HG03439 (cell line): ENCODE data around the gene GJA10.

Experiments
- ATAC-seq: cut with Tn5 transposase; IDR thresholded peaks from one replicate; pipeline ENCODE4 v1.9.1; 2021; ENCODE audit warnings: mild to moderate bottlenecking, moderate library complexity; ENCODE audit not compliant: unreplicated experiment

The GJA10 gene

DNA sequence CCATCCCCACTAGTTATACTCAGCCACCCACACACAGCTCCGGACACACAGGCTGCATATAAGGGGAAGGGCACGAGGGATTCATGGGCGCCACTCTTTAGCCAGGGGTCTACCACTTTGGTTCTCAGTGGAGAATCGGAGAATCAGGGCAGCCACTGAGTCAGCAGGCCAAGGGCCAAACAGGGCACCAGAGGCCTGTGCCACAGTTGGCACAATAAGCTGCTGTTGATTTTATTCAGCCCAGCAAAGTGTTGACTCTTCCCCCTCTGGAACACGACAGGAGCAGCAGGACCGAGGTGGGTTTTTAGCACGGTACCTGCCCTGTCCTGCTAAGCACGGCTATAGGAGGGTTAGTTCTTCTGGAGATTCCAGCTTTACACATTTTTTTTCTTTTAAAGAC lies 48.3 kb downstream of the GJA10 start:
- no peak for ATAC-seq

DNA sequence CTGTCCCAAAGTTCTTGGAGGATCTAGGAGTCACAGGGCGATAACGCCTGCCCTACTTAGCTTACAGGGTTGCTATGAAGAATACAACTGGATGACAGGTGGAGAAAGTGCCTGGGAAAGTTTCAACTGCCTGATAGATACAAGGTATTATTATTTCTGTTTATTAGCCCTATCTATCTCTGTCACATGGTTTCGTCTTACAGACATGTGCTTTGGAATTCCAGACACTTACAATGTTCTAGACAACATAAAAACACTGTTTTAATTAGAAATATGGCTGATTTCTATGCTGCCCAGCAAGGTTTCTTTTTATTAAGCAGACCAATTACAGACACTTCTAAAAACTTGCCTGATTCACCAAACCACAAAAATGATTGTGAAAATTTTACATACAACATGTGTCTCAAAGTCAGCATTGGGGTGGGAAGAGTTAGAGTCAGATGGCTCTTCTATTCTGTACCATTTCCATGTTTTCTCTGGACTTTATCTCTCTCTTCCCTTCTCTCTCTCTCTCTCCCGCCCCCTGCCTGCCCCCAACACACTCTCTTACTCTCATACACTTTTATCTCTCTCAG lies 50.0 kb downstream of the GJA10 start:
- no peak for ATAC-seq

DNA sequence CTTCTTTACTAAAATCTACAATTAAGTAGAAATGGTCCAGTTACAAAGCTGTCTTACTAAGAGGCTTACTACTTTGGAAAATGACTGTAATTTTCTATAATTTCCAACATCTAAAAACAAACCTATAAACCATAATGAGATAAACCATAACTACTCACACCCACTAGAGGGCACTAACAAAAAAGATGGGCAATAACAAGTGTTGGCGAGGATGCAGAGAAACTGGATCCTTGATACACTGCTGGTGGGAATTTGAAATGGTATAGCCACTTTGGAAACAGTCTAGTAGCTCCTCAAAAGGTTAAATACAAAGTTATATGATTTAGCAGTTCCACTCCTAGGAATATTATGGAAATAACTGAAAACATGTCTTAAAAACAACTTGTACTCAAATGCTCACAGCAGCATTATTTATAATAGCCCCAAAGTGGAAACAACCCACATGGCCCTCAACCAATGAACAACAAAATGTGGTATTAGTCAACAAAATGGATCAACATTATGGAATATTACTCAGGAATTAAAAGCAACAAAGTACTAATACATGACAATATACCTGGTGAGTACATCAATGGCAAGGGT lies 50.6 kb downstream of the GJA10 start:
- no peak for ATAC-seq
